Measurements from ENCODE around the gene ZFYVE28.

- no peak for TF ChIP-seq POLR2A (IDR thresholded peaks at IDR 0.05; ENCODE audit: low read depth, low read length)
- no peak for TF ChIP-seq POLR2AphosphoS5 (IDR thresholded peaks at IDR 0.05; ENCODE audit: low read length)
- TF ChIP-seq, protein P1, sequence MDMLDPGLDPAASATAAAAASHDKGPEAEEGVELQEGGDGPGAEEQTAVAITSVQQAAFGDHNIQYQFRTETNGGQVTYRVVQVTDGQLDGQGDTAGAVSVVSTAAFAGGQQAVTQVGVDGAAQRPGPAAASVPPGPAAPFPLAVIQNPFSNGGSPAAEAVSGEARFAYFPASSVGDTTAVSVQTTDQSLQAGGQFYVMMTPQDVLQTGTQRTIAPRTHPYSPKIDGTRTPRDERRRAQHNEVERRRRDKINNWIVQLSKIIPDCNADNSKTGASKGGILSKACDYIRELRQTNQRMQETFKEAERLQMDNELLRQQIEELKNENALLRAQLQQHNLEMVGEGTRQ (IDR thresholded peaks at IDR 0.05; ENCODE audit: borderline replicate concordance, low read depth, low read length): no peak
- TF ChIP-seq BRCA1 (IDR thresholded peaks at IDR 0.05; ENCODE audit: low read depth, low read length): no peak
- no peak for TF ChIP-seq BCL11A (IDR thresholded peaks at IDR 0.05; ENCODE audit: low read depth, low read length)
Observed at GRCh38 chr4:2417765-2418649, at the start of gene ZFYVE28.

All from GM12878 (cell line).